Activated T-cell treated with anti-CD3 and anti-CD28 coated beads for 24 hours (primary cell): ENCODE data around the gene GAN.
A peak's percentile ranks its signal among the peaks of the same experiment; 100 is the strongest.

ENCODE experiments used
- DNase-seq: peaks from one replicate; pipeline ENCODE4 v3.0.0-alpha.2; 2020; ENCODE audit warnings: low read depth

The GAN gene

DNA sequence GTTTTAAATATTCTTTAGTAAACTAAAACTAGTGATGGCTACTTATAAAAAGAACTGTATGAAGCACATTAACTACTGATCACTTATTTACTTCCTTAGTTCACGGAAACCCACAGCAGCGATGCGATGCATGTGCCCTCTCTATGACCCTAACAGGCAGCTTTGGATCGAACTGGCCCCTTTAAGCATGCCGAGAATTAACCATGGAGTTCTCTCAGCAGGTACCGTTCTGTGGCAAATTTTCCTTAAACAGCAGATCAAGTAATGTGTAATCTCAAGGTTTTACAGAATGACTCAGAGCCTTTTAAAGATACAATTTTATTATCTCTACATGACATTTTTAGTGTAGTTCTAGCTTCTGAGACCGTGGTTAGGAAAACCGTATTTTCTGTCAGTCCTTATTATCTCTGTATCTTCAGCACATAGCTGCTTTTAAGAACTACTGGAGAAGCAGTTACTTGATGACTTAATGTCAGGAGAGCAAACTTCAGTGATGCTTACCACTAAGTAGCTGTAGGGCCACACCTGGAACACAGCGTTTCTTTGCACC lies 43.0 kb downstream of the GAN start:
- DNase-seq: no peak

DNA sequence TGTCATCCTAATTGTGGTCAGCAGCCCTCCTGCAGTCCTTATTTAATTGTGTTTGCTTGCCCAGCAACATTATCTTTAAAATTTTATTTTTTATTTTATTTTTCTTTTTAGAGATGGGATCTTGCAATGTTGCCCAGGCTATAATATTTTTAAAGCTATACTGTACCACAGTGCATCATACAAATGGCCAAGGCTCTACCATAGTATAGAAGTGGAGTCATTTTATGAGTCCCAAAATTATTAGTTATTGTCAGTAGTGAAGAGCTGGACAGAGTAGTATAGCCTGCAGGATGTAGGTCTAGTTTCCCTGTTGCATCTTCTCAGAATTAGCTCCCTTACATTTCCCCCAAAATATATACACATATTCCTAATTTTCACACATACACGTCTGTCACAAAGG lies 44.1 kb downstream of the GAN start:
- no peak for DNase-seq

GRCh38 chr16:81360135-81360534 lies 45.4 kb downstream of the GAN start:
- no peak for DNase-seq

DNA sequence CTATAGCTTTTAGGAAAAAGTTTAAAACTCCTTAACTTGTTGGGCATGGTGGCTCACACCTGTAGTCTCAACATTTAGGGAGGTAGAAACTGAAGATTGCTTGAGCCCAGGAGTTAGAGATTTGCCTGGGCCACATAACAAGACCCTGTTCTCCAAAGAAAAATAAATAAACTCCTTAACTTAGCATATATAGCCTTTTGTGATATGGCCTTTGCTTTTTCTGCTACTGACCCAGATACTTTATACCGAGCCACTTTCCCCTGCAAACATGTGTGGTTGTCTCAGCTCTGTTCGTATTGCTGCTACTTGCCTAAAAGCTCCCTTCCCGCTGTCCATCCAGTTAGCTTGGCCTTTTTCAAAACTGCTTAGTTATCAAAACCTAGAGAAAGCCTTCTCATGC lies 51.0 kb downstream of the GAN start:
- no peak for DNase-seq

DNA sequence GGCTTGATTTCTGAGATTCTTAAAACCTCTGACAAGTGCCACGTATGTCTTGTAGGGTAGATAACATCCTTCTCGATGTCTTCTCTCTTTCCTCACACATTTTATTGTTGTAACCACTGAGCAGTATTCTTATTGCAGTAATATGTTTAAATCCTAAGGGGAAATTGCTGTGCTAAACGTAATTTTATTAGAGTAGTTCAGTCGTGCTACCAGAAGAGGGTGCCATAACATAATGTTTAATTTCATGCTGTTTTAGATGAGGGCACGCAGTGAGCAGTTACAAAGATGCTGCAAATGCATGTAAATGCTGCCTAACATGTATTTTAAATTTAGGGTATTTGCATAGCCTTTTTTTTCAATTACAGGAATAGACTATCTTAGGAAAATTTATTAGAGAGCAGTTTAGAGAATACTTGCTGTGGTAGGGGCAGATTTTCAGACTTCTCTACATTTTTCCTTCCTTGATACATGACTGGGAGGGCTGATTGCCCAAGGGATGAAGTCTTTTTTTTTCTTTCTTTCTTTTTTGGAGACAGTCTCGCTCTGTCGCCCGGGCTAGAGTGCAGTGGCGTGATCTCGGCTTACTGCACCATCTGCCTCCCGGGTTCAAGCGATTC lies 51.7 kb downstream of the GAN start:
- no peak for DNase-seq

- no peak for DNase-seq
Observed at GRCh38 chr16:81367821-81368220, 53.1 kb downstream of the GAN start.

DNA sequence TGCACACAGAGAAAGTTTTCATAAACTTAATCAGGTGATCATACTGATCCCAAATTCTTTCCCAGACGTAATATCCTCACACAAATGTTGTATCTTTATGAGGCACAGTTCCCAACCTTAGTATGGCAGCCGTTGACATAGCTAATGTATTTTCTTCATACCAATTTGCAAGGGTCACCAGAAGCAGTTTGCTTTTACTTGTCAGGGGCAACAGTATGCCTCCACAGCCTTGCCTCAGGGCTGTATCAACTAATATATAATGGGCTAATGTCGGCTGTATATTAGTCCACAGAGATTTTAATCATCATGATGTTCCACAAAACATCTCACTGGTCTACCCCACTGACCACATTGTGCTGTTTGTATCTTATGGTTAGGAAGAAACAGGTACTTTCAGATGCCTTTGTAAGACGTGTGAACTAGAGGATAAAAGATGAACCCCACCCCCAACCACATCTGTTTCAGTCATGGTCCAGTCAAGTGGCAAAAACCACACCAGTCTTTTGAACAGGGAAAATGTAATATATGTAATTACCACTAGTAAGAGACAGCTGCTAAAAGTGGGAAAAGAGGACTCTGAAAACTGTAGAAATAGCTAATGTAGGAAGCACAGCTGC lies 55.2 kb downstream of the GAN start:
- DNase-seq: no peak

DNA sequence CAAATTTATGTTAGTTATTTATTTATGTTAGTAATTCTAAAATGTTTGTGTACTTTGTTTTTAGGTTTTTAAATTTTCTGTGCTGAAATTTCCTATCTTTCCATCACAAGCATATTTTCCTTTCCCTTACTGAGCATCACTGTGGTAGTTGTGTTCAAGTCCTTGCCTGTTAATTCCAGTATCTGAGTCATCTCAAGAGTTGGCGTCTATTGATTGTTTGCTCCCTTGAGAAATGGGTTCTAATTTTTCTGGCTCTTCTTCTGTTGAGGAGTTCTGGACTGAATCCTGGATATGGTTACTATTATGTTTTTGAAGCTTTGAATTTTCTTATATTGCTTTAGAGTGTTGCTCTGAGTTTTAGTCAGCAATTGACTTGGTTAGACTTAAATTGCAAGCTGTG lies 56.3 kb downstream of the GAN start:
- no peak for DNase-seq

DNA sequence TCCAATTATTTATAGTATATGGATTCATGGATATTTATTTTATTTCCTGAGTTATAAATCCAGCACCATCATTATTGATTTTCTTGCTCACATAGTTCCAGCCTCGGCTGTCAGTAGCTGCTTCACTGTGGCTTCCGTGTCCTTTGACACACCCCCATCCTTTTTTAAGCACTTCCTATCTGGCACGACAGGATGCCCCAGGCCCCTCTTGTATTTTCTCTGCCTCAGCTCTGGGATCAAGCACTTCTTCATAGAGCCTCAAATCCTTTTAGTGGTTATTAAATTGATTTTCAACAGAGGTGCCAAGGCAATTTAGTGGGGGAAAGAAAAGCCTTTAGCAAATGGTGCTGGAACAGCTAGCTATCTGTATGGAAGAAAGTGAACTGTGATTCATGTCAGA lies 59.8 kb downstream of the GAN start:
- DNase-seq: no peak

DNA sequence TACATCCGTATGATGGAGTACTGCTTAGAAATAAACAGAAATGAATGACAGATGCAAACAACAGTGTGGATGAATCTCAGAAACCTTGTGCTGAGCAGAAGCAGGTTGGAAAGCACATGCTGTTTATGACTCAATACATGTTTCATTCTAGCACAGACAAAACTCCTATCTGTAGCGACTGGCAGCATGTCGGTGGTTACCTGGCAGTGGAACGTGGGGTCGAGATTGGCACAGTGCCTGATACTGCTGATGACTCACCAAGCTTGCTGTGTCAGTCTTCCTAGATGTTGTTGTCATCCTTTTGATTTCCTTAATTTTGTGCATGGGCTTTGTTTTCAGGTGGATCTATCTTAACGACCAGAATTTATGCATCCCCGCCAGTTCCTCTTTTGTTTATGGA lies 62.1 kb downstream of the GAN start:
- DNase-seq: peak; percentile 8

DNA sequence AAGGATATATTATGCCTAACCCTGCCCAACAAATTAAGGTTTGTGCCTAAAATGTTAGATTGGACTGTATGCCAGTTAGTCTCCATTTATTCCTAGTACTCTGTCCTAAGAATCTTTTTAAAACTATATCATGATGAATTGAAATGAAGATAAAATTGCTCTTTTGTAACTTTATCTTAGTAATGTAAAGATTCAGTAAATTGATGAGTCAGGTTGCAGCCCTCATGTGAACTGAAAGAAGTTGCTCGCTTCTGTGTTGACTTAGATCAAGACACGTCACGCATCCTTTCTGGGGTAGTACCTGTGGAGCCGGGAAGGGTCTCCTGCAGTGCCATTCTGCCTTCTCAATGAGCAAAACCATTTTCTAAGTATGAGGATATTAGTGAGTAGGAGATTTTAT lies 63.3 kb downstream of the GAN start:
- no peak for DNase-seq

- DNase-seq: no peak
Observed at GRCh38 chr16:81380932-81381331, 66.2 kb downstream of the GAN start.

GRCh38 chr16:81384006-81384405 lies 69.2 kb downstream of the GAN start:
- no peak for DNase-seq

GRCh38 chr16:81385031-81385756 lies 70.4 kb downstream of the GAN start:
- no peak for DNase-seq

- no peak for DNase-seq
Observed at GRCh38 chr16:81388357-81388756, 73.6 kb downstream of the GAN start.

DNA sequence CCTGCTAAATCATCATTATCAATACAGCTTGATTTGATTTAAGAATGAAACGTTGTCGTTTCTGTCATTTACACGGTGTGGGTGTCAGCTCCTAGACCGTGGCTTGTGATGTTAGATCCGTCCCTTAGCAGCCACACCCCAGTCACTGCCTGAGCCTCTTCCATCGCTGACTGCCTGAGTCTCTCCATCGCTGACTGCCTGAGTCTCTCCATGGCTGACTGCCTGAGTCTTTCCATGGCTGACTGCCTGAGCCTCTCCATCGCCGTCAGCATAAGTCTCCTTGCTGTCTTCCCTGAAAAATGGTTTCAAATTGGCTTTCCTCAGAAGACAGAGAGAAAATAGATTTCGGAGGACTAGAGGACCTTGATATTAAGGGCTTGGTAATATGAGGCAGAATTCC lies 76.1 kb downstream of the GAN start:
- DNase-seq: no peak

DNA sequence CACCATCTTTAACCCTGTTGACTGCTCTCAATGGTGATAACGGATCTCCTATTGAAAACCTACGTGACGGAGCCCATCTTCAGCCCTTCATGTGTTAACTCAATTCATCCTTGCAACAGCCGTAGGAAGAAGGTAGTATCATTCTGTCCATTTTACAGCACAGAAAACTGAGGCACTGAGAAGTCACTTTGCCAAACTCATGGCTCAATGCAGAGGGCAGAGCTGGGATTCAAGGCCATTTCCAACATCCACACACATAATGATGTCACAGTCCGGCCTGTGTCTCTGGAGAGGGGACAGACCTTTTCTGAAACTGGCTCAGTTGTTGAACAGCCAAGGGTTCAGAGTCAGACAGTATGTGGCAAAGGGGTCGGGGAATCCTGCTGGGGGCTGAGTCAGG lies 77.2 kb downstream of the GAN start:
- DNase-seq: no peak

GRCh38 chr16:81394416-81394815 lies 79.7 kb downstream of the GAN start:
- no peak for DNase-seq

DNA sequence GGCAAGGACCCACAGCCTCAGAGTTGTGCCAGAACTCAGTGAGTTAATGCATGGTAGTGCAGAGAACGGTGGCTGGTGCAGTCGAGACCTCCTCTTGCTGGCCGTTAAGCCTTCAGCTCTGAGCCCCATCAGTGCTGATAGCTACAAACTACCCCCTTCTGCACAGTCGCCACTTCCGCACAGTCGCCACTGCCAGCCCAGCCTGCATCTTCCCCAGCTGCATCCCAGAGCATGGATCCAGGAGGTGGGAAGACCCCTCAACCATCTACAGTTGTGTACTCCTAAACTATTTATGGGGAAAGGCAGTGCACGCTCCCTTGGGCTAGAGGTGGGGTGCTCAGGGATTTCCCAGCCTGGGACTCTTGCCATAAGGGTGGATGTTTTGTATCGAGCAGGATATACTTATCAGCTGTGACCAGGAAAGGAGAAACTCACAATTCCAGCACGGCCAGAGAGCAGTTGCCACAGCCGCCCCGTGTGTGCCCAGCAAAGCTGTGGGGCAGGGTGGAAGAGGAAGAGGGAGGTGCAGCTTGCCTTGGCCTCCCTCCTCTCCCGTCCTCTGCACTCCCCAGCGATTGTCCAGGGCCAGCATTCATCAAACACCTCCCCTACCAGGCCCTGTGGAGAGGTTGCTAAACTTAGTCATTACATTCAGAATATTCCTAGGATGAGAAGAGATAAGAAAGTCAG lies 80.3 kb downstream of the GAN start:
- no peak for DNase-seq

DNA sequence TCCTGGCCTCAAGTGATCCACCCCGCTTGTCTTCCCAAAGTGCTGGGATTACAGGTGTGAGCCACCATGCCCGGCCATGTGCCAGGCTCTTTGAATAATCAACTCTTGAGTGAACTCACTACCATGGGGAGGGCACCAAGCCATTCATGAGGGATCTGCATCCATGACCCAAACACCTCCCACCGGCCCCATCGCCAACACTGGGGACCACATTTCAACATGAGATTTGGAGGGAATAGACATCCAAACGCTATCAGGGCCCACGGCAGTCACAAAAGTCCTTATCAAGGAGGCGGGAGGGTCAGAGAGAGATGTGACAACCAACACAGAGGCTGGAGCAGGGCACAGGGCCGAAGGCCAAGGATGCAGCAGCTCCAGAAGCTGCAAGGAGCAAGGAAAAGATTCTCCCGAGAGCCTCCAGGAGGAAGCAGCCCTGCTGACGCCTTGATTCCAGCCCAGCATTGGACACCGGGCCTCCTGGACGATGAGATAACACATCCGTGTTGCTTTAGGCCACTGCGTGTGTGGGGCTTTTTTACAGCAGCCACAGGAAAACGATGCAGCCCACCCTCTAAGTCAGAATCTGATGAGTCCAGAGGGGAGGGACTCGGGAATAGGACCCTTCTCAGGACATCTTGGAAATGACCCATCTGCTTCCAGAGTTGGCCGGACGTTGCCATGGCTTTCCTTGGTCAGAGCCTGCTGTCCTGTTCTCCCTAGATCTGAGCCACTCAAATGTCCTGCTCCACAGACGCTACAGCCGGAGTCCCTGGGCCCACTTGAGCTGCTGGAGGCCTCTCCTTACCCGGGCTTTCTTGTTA lies 82.5 kb downstream of the GAN start:
- no peak for DNase-seq

DNA sequence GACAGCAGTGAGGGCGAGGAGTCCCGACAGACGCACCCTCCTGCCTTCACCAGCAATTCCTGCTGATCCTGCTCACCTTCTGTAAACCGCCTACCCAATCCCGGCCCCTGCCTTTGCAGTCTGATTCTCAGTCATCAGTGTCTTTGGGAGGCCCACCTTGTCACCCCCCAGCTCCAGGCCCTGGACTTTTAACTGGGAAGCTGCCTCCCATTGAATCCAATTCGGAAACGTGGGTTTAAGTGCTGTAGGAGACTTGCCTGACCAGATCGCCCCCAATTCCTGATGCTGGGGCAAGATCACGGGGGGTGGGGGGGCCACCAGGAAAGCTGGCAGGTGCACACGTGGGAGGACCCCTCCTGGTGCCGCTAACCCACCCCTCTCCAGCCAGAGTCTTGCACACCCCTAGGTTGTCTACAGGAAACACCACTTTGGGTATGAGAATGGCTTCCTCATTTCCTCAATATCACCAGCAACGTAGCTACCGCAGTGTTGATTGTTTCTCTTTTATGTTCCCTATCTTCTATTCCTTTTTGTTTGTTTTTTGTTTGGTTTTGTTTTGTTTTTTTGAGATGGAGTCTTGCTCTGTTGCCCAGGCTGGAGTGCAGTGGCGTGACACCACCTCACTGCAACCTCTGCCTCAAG lies 83.2 kb downstream of the GAN start:
- no peak for DNase-seq
